Karpas-422 (cell line): ENCODE results near the gene COL6A2. TPM values are rescaled to one million over a fixed set of nuclear protein-coding genes. Genes with fewer than 3 reads are reported as not detected.

Source experiments
- DNase-seq: peaks from one replicate; pipeline ENCODE4 v3.0.0-alpha.2; 2015
- H2AFZ ChIP-seq: fragments of 200-600 bp; sonication (generic); 2 replicates; pipeline ENCODE4 v1.6.1; 2014; ENCODE audit warnings: antibody characterized with exemption, low read length, mixed read lengths
- H3K27ac ChIP-seq: fragments of 200-600 bp; sonication (generic); 2 replicates; pipeline ENCODE4 v1.5.1; 2014; ENCODE audit warnings: mild to moderate bottlenecking, low read length, moderate library complexity
- H3K27me3 ChIP-seq: fragments of 200-600 bp; sonication (generic); 2 replicates; pipeline ENCODE4 v1.6.1; 2014; ENCODE audit warnings: low read length, mixed read lengths
- H3K36me3 ChIP-seq: fragments of 200-600 bp; sonication (generic); 2 replicates; pipeline ENCODE4 v1.6.1; 2014; ENCODE audit warnings: low read length, mixed read lengths; ENCODE audit not compliant: insufficient read depth
- H3K4me1 ChIP-seq: fragments of 200-600 bp; sonication (generic); 2 replicates; pipeline ENCODE4 v1.6.1; 2014; ENCODE audit warnings: mild to moderate bottlenecking, low read length, mixed read lengths
- H3K4me2 ChIP-seq: fragments of 200-600 bp; sonication (generic); 2 replicates; pipeline ENCODE4 v1.6.1; 2014; ENCODE audit warnings: low read length, low read depth, mild to moderate bottlenecking; ENCODE audit not compliant: poor library complexity, severe bottlenecking
- H3K4me3 ChIP-seq: fragments of 200-600 bp; sonication (generic); 2 replicates; pipeline ENCODE4 v1.5.1; 2014; ENCODE audit warnings: mild to moderate bottlenecking, antibody characterized with exemption, low read length, mixed read lengths
- H3K79me2 ChIP-seq: fragments of 200-600 bp; sonication (generic); 2 replicates; pipeline ENCODE4 v1.6.1; 2014; ENCODE audit warnings: mild to moderate bottlenecking, low read length, mixed read lengths
- H3K9ac ChIP-seq: fragments of 200-600 bp; sonication (generic); 2 replicates; pipeline ENCODE4 v1.6.0; 2014; ENCODE audit warnings: low read length
- H3K9me2 ChIP-seq: fragments of 200-600 bp; sonication (generic), shearing (Covaris generic); replicated peaks from 2 replicates; pipeline ENCODE4 v1.6.0; 2014; ENCODE audit warnings: mild to moderate bottlenecking, low read length, moderate library complexity; ENCODE audit not compliant: insufficient read depth
- H3K9me3 ChIP-seq: fragments of 300-700, 200-600 bp; sonication (generic); 2 replicates; pipeline ENCODE4 v1.6.1; 2014; ENCODE audit warnings: low read length, mixed read lengths
- H4K20me1 ChIP-seq: fragments of 200-600 bp; sonication (generic); 2 replicates; pipeline ENCODE4 v1.6.1; 2014; ENCODE audit warnings: mild to moderate bottlenecking, antibody characterized with exemption, low read length, low read depth; ENCODE audit not compliant: insufficient read depth
- total RNA-seq: library from RNA; depleted of rRNA; stranded (reverse); fragments of >200 nt; shearing (Covaris generic); gene quantifications from 2 replicates; pipeline ENCODE4 v1.2.3, GENCODE V29; 2014; ENCODE audit warnings: low replicate concordance

Gene COL6A2
- total RNA-seq, 1 experiment from 2014 or later: not detected

GRCh38 chr21:46151989-46152926 lies 54.3 kb downstream of the COL6A2 start:
- no peak for DNase-seq

GRCh38 chr21:46152927-46153246 lies 55.0 kb downstream of the COL6A2 start:
- H3K27me3 ChIP-seq: no peaks in the 10 kb centered on the region
- H3K27ac ChIP-seq: no peak overlapping the region
- H3K9ac ChIP-seq: no peak overlapping the region; the same call in 1 of the 2 replicates
- no peaks in the 10 kb centered on the region for H3K9me2 ChIP-seq
- H4K20me1 ChIP-seq: no peaks in the 10 kb centered on the region
- H3K4me1 ChIP-seq: peaks cover 8% of the 10 kb centered on the region
- no peak overlapping the region; the same call in 1 of the 2 replicates for H3K4me3 ChIP-seq
- H3K9me3 ChIP-seq: no peaks in the 10 kb centered on the region
- no peak overlapping the region for H2AFZ ChIP-seq
- no peaks in the 10 kb centered on the region for H3K36me3 ChIP-seq
- peak overlapping the region; percentile 69 for H3K4me2 ChIP-seq
- no peak for DNase-seq
- H3K79me2 ChIP-seq: no peaks in the 10 kb centered on the region

More at GRCh38 chr21:46151989-46152926, 54.3 kb downstream of the COL6A2 start:
- no peaks in the 10 kb centered on the region for H3K9me2 ChIP-seq
- H4K20me1 ChIP-seq: no peaks in the 10 kb centered on the region
- no peak overlapping the region for H3K4me2 ChIP-seq
- H3K9me3 ChIP-seq: no peaks in the 10 kb centered on the region
- H3K36me3 ChIP-seq: no peaks in the 10 kb centered on the region
- no peak overlapping the region for H3K4me3 ChIP-seq
- H3K4me1 ChIP-seq: peaks cover 8% of the 10 kb centered on the region
- no peaks in the 10 kb centered on the region for H3K27me3 ChIP-seq
- H3K79me2 ChIP-seq: no peaks in the 10 kb centered on the region
- no peak overlapping the region for H3K9ac ChIP-seq
- no peak overlapping the region for H2AFZ ChIP-seq
- no peak overlapping the region for H3K27ac ChIP-seq

- no peaks in the 10 kb centered on the region for H3K9me3 ChIP-seq
- H4K20me1 ChIP-seq: no peaks in the 10 kb centered on the region
- H3K4me3 ChIP-seq: peak overlapping the region; percentile 54; the same call in 1 of the 2 replicates
- H3K36me3 ChIP-seq: no peaks in the 10 kb centered on the region
- no peaks in the 10 kb centered on the region for H3K27me3 ChIP-seq
- DNase-seq: peak; percentile 89
- peak overlapping the region; percentile 77 for H2AFZ ChIP-seq
- H3K9me2 ChIP-seq: no peaks in the 10 kb centered on the region
- H3K4me2 ChIP-seq: peak overlapping the region; percentile 69
- H3K27ac ChIP-seq: no peak overlapping the region
- no peaks in the 10 kb centered on the region for H3K79me2 ChIP-seq
- peak overlapping the region; percentile 66 for H3K9ac ChIP-seq
- peaks cover 8% of the 10 kb centered on the region for H3K4me1 ChIP-seq
Measured at GRCh38 chr21:46153247-46154154, 55.6 kb downstream of the COL6A2 start.

- H3K4me2 ChIP-seq: no peak overlapping the region
- no peaks in the 10 kb centered on the region for H3K79me2 ChIP-seq
- no peaks in the 10 kb centered on the region for H3K9me3 ChIP-seq
- no peak for DNase-seq
- H3K9ac ChIP-seq: no peak overlapping the region
- H3K36me3 ChIP-seq: no peaks in the 10 kb centered on the region
- no peaks in the 10 kb centered on the region for H3K27me3 ChIP-seq
- H4K20me1 ChIP-seq: no peaks in the 10 kb centered on the region
- H3K4me3 ChIP-seq: no peak overlapping the region
- no peak overlapping the region for H2AFZ ChIP-seq
- peaks cover 8% of the 10 kb centered on the region for H3K4me1 ChIP-seq
- no peak overlapping the region for H3K27ac ChIP-seq
- no peaks in the 10 kb centered on the region for H3K9me2 ChIP-seq
Measured at GRCh38 chr21:46154155-46154954, 56.4 kb downstream of the COL6A2 start.

GRCh38 chr21:46154955-46155513 lies 57.1 kb downstream of the COL6A2 start:
- no peaks in the 10 kb centered on the region for H3K9me3 ChIP-seq
- no peak for DNase-seq
- no peak overlapping the region for H3K9ac ChIP-seq

GRCh38 chr21:46155514-46156377 lies 57.8 kb downstream of the COL6A2 start, which contains the start of gene FTCD:
TSS of gene FTCD (minus strand) at chr21:46155579. CDS start at chr21:46155523, 56 bp downstream.
- DNase-seq: no peak
- H3K9me3 ChIP-seq: no peaks in the 10 kb centered on the region
- H3K4me1 ChIP-seq: peaks cover 8% of the 10 kb centered on the region

More at GRCh38 chr21:46154955-46155513, 57.1 kb downstream of the COL6A2 start:
- no peaks in the 10 kb centered on the region for H3K79me2 ChIP-seq
- H3K4me1 ChIP-seq: peaks cover 8% of the 10 kb centered on the region
- no peak overlapping the region for H3K4me2 ChIP-seq
- no peak overlapping the region for H2AFZ ChIP-seq
- H3K27me3 ChIP-seq: no peaks in the 10 kb centered on the region
- H3K9me2 ChIP-seq: no peaks in the 10 kb centered on the region
- H3K36me3 ChIP-seq: no peaks in the 10 kb centered on the region
- no peak overlapping the region for H3K27ac ChIP-seq
- H4K20me1 ChIP-seq: no peaks in the 10 kb centered on the region
- no peak overlapping the region for H3K4me3 ChIP-seq

GRCh38 chr21:46156378-46156645 lies 58.4 kb downstream of the COL6A2 start:
- Histone ChIP-seq H3K27ac (no peak overlapping the region), H3K79me2 (no peaks in the 10 kb centered on the region), H3K9me2 (no peaks in the 10 kb centered on the region), H3K36me3 (no peaks in the 10 kb centered on the region), H3K4me1 (peaks cover 8% of the 10 kb centered on the region), H3K4me3 (no peak overlapping the region), H3K27me3 (no peaks in the 10 kb centered on the region), H3K4me2 (no peak overlapping the region), H3K9me3 (no peaks in the 10 kb centered on the region), H3K9ac (no peak overlapping the region), H4K20me1 (no peaks in the 10 kb centered on the region), H2AFZ (no peak overlapping the region)
- no peak for DNase-seq

More at GRCh38 chr21:46155514-46156377, 57.8 kb downstream of the COL6A2 start, which contains the start of gene FTCD:
- Histone ChIP-seq H3K9ac (no peak within 1 kb of the TSS), H3K36me3 (no peaks in the 10 kb centered on the region), H3K27ac (no peak within 1 kb of the TSS), H3K4me2 (no peak within 1 kb of the TSS), H3K27me3 (no peaks in the 10 kb centered on the region), H2AFZ (no peak within 1 kb of the TSS), H4K20me1 (no peaks in the 10 kb centered on the region), H3K9me2 (no peaks in the 10 kb centered on the region), H3K4me3 (no peak within 1 kb of the TSS), H3K79me2 (no peaks in the 10 kb centered on the region)
